MM.1S (cell line): ENCODE results near the gene RAI2.

Experiments used
- DNase-seq: peaks from one replicate; pipeline ENCODE4 v3.0.0-alpha.2; 2015
- H2AFZ ChIP-seq: fragments of 300-600 bp; sonication (generic); 2 replicates; pipeline ENCODE4 v1.6.0; 2016; ENCODE audit warnings: antibody characterized with exemption, low read length
- H3F3A ChIP-seq: fragments of 300-600 bp; sonication (generic); 2 replicates; pipeline ENCODE4 v1.6.1; 2016; ENCODE audit warnings: mild to moderate bottlenecking, antibody characterized with exemption, low read length, moderate library complexity, mixed read lengths; ENCODE audit not compliant: insufficient read depth
- H3K27ac ChIP-seq: fragments of 300-600 bp; sonication (generic); 2 replicates; pipeline ENCODE4 v1.5.1; 2016; ENCODE audit warnings: mild to moderate bottlenecking, low read length
- H3K27me3 ChIP-seq: fragments of 300-600 bp; sonication (generic); replicated peaks from 2 replicates; pipeline ENCODE4 v1.6.0; 2016; ENCODE audit warnings: low read length; ENCODE audit not compliant: insufficient read depth
- H3K36me3 ChIP-seq: fragments of 300-600 bp; sonication (generic); replicated peaks from 2 replicates; pipeline ENCODE4 v1.6.1; 2016; ENCODE audit warnings: mild to moderate bottlenecking, low read length, mixed read lengths; ENCODE audit not compliant: insufficient read depth
- H3K4me1 ChIP-seq: fragments of 300-600 bp; sonication (generic); 2 replicates; pipeline ENCODE4 v1.6.1; 2016; ENCODE audit warnings: low read length, mixed read lengths
- H3K4me2 ChIP-seq: fragments of 300-600 bp; sonication (generic); 2 replicates; pipeline ENCODE4 v1.6.0; 2016; ENCODE audit warnings: low read depth, low read length
- H3K4me3 ChIP-seq: fragments of 300-600 bp; sonication (generic); 2 replicates; pipeline ENCODE4 v1.5.1; 2016; ENCODE audit warnings: low read length, mixed read lengths
- H3K79me2 ChIP-seq: fragments of 300-600 bp; sonication (generic); 2 replicates; pipeline ENCODE4 v1.6.1; 2016; ENCODE audit warnings: mixed run types, low read length, mixed read lengths
- H3K9ac ChIP-seq: fragments of 300-600 bp; sonication (generic); 2 replicates; pipeline ENCODE4 v1.6.1; 2016; ENCODE audit warnings: low read length, mixed read lengths
- H3K9me2 ChIP-seq: fragments of 300-600 bp; sonication (generic); replicated peaks from 2 replicates; pipeline ENCODE4 v1.6.1; 2016; ENCODE audit warnings: mild to moderate bottlenecking, low read length, mixed read lengths; ENCODE audit not compliant: insufficient read depth
- H3K9me3 ChIP-seq: fragments of 300-600 bp; sonication (generic); replicated peaks from 2 replicates; pipeline ENCODE4 v1.6.1; 2016; ENCODE audit warnings: mild to moderate bottlenecking, low read length, mixed read lengths; ENCODE audit not compliant: insufficient read depth
- H4K20me1 ChIP-seq: fragments of 300-600 bp; sonication (generic); 2 replicates; pipeline ENCODE4 v1.6.1; 2016; ENCODE audit warnings: mild to moderate bottlenecking, low read length, moderate library complexity, mixed read lengths; ENCODE audit not compliant: insufficient read depth
- CTCF ChIP-seq: fragments of 300-600 bp; sonication (generic); IDR thresholded peaks from 2 replicates; pipeline ENCODE4 v1.5.1; 2016; ENCODE audit warnings: antibody characterized with exemption, low read length, mixed read lengths
- EZH2 ChIP-seq: fragments of 300-600 bp; sonication (generic); optimal IDR thresholded peaks from 2 replicates; pipeline ENCODE3; 2017; ENCODE audit warnings: low read depth, mild to moderate bottlenecking, antibody characterized with exemption, low read length, mixed read lengths
- EZH2phosphoT487 ChIP-seq: fragments of 300-600 bp; sonication (generic); IDR thresholded peaks from 2 replicates; pipeline ENCODE4 v1.6.1; 2018; ENCODE audit warnings: antibody characterized with exemption, low read length

The RAI2 gene

GRCh38 chrX:17861489-17862011, 452 bp upstream of the RAI2 start:
- no peak overlapping the region for H3K27ac ChIP-seq
- no peak overlapping the region for H3K4me2 ChIP-seq
- H3K4me3 ChIP-seq: no peak overlapping the region
- TF ChIP-seq CTCF: no peak
- no peak overlapping the region for H2AFZ ChIP-seq
- H3K79me2 ChIP-seq: no peaks in the 10 kb centered on the region
- H3K36me3 ChIP-seq: no peaks in the 10 kb centered on the region
- no peaks in the 10 kb centered on the region for H3K9me2 ChIP-seq
- H3K9me3 ChIP-seq: no peaks in the 10 kb centered on the region
- H3K27me3 ChIP-seq: no peaks in the 10 kb centered on the region
- H3K9ac ChIP-seq: no peak overlapping the region
- H3K4me1 ChIP-seq: no peaks in the 10 kb centered on the region
- no peaks in the 10 kb centered on the region for H3F3A ChIP-seq
- no peaks in the 10 kb centered on the region for H4K20me1 ChIP-seq
- DNase-seq: no peak

- H3K36me3 ChIP-seq: no peaks in the 10 kb centered on the region
- no peaks in the 10 kb centered on the region for H3K27me3 ChIP-seq
- H4K20me1 ChIP-seq: no peaks in the 10 kb centered on the region
- no peak overlapping the region for H2AFZ ChIP-seq
- H3F3A ChIP-seq: no peaks in the 10 kb centered on the region
- H3K4me1 ChIP-seq: no peaks in the 10 kb centered on the region
- H3K9me3 ChIP-seq: no peaks in the 10 kb centered on the region
- H3K27ac ChIP-seq: no peak overlapping the region
- H3K79me2 ChIP-seq: no peaks in the 10 kb centered on the region
- no peak for DNase-seq
- no peak overlapping the region for H3K9ac ChIP-seq
- no peak overlapping the region for H3K4me3 ChIP-seq
- H3K9me2 ChIP-seq: no peaks in the 10 kb centered on the region
- H3K4me2 ChIP-seq: no peak overlapping the region
- TF ChIP-seq EZH2 (no peak), EZH2phosphoT487 (no peak), CTCF (no peak)
Observed at GRCh38 chrX:17860179-17860780, 818 bp downstream of the RAI2 start.

- H3K9me3 ChIP-seq: no peaks in the 10 kb centered on the region
- no peak for DNase-seq
- H3K4me2 ChIP-seq: no peak overlapping the region
- TF ChIP-seq EZH2: no peak
- TF ChIP-seq EZH2phosphoT487: no peak
- H3K27ac ChIP-seq: no peak overlapping the region
- H3K4me1 ChIP-seq: no peaks in the 10 kb centered on the region
- H3F3A ChIP-seq: no peaks in the 10 kb centered on the region
- H4K20me1 ChIP-seq: no peaks in the 10 kb centered on the region
- H3K36me3 ChIP-seq: no peaks in the 10 kb centered on the region
- H3K9me2 ChIP-seq: no peaks in the 10 kb centered on the region
- H3K27me3 ChIP-seq: no peaks in the 10 kb centered on the region
- no peak overlapping the region for H3K4me3 ChIP-seq
- H2AFZ ChIP-seq: no peak overlapping the region
- no peak overlapping the region for H3K9ac ChIP-seq
- H3K79me2 ChIP-seq: no peaks in the 10 kb centered on the region
Observed at GRCh38 chrX:17859609-17860178, 1.4 kb downstream of the RAI2 start.

GRCh38 chrX:17854531-17854930, 6.6 kb downstream of the RAI2 start:
- no peak overlapping the region for H2AFZ ChIP-seq
- H3K4me1 ChIP-seq: no peaks in the 10 kb centered on the region
- no peak overlapping the region for H3K4me2 ChIP-seq

More at GRCh38 chrX:17854531-17854930, 6.6 kb downstream of the RAI2 start:
- Histone ChIP-seq H4K20me1 (no peaks in the 10 kb centered on the region), H3K27ac (no peak overlapping the region), H3K4me3 (no peak overlapping the region), H3K36me3 (no peaks in the 10 kb centered on the region), H3K9me2 (no peaks in the 10 kb centered on the region), H3K9ac (no peak overlapping the region), H3F3A (no peaks in the 10 kb centered on the region), H3K9me3 (no peaks in the 10 kb centered on the region), H3K79me2 (no peaks in the 10 kb centered on the region), H3K27me3 (no peaks in the 10 kb centered on the region)
- no peak for DNase-seq
- no peak for TF ChIP-seq EZH2phosphoT487
- no peak for TF ChIP-seq EZH2
- no peak for TF ChIP-seq CTCF
